H1 (cell line): ENCODE measurements around the gene PRDM2. TPM values are rescaled to one million over a fixed set of nuclear protein-coding genes. Genes with fewer than 3 reads are reported as not detected.

ENCODE experiments used
- POU5F1 ChIP-seq: IDR thresholded peaks from 2 replicates; pipeline ENCODE4 v1.6.1; 2011; ENCODE audit warnings: low read depth, mild to moderate bottlenecking, low read length, moderate library complexity
- RFX5 ChIP-seq: IDR thresholded peaks from 2 replicates; pipeline ENCODE4 v1.6.1; 2011; ENCODE audit warnings: low read depth, low read length, improper control_type of control experiment, borderline replicate concordance
- polyA plus RNA-seq, 7 experiments: library from polyadenylated mRNA; depleted of rRNA in 3 of 7; stranded (reverse) in 5 of 7; unstranded in 2 of 7; fragments of >200 nt in 5 of 7; fragments of 200-250 nt in 2 of 7; gene quantifications; 1 replicate in 5 of 7; 2 replicates in 1 of 7; 4 replicates in 1 of 7; pipeline versions ENCODE4 v1.2.1 to v1.2.3, GENCODE V29; 2011 to 2013; ENCODE audit warnings: missing spikeins in 2 of 7, mixed read lengths in 2 of 7
- total RNA-seq: library from RNA; stranded (reverse); fragmentation: NEBNext Ultra II Directional; extraction: Animal tissue kit (Norgen Biotek cat#: 25700); gene quantifications from 2 replicates; pipeline ENCODE4 v1.2.1, GENCODE V29; 2021

PRDM2 gene
- total and polyA plus RNA-seq, 2 of the 8 experiments (the other 6 are each of a cell fraction or from before 2014, with no cell fraction given): 5.8 to 21.2 TPM

DNA sequence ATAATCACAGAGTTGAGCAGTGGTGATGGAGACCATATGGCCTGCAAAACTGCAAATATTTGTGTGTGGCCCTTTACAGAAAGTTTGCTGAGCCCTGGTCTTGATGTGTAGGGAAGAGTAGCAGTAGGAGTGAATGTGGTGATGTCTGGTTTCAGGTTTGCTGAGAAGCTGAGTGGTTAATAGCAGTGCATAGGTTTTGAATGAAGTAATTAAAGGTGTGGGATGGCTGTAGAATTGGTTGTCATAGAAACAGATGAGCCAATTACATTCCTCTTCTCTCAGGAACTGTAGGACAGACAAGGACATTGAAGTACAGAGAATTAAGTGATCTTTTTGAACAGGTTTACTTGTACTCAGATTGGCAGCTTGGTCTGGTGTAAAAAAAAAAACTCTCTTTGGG lies 37.4 kb downstream of the PRDM2 start (continued):
- TF ChIP-seq POU5F1 (no peak), RFX5 (no peak)
- TF ChIP-seq, all 59 proteins: peak for 0
